Cortex of kidney (tissue), 1 donor: ENCODE results near the gene ZNF331.

Experiments
- DNase-seq: peaks from one replicate; lab custom pipeline; 2025; lab: John Stamatoyannopoulos, UW

Gene ZNF331

GRCh38 chr19:53626976-53627375 lies 89.0 kb downstream of the ZNF331 start:
- DNase-seq: no peak
